ENCODE data around the gene B3GALT4. TPM values are rescaled to one million over a fixed set of nuclear protein-coding genes. Genes with fewer than 3 reads are reported as not detected.
A peak's percentile ranks its signal among the peaks of the same experiment; 100 is the strongest.

Gene B3GALT4
- total and polyA plus RNA-seq, 2 of the 13 experiments (the other 11 are each of a cell fraction or from before 2014, with no cell fraction given) = 0.04 to 0.27 TPM

GRCh38 chr6:33289784-33290315 lies 12.9 kb downstream of the B3GALT4 start (continued):
- TF ChIP-seq, protein P1, sequence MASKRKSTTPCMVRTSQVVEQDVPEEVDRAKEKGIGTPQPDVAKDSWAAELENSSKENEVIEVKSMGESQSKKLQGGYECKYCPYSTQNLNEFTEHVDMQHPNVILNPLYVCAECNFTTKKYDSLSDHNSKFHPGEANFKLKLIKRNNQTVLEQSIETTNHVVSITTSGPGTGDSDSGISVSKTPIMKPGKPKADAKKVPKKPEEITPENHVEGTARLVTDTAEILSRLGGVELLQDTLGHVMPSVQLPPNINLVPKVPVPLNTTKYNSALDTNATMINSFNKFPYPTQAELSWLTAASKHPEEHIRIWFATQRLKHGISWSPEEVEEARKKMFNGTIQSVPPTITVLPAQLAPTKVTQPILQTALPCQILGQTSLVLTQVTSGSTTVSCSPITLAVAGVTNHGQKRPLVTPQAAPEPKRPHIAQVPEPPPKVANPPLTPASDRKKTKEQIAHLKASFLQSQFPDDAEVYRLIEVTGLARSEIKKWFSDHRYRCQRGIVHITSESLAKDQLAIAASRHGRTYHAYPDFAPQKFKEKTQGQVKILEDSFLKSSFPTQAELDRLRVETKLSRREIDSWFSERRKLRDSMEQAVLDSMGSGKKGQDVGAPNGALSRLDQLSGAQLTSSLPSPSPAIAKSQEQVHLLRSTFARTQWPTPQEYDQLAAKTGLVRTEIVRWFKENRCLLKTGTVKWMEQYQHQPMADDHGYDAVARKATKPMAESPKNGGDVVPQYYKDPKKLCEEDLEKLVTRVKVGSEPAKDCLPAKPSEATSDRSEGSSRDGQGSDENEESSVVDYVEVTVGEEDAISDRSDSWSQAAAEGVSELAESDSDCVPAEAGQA (IDR thresholded peaks at IDR 0.05; ENCODE audit: low read depth) = no peak
- TF ChIP-seq, protein P1 (CRISPR knock-in tag; IDR thresholded peaks at IDR 0.05; ENCODE audit: borderline replicate concordance) = no peak
- TF ChIP-seq MIER2 (CRISPR knock-in tag; IDR thresholded peaks at IDR 0.05) (no peak), ERF (CRISPR knock-in tag; IDR thresholded peaks at IDR 0.05) (no peak), RBM39 (IDR thresholded peaks at IDR 0.05; ENCODE audit: low read depth, low read length, poor library complexity, severe bottlenecking) (no peak), ATF7 (IDR thresholded peaks at IDR 0.05) (no peak), ATF7 (CRISPR knock-in tag; IDR thresholded peaks at IDR 0.05) (no peak), ZNF652 (CRISPR knock-in tag; IDR thresholded peaks at IDR 0.05; ENCODE audit: borderline replicate concordance, low read depth) (no peak), ZNF660 (CRISPR knock-in tag; IDR thresholded peaks at IDR 0.05; ENCODE audit: borderline replicate concordance, low read depth) (0 out of 2 replicates have a peak, but pooled peaks have one; percentile 52), TFAP4 (IDR thresholded peaks at IDR 0.05; ENCODE audit: borderline replicate concordance, low read depth) (no peak), ZBTB39 (CRISPR knock-in tag; IDR thresholded peaks at IDR 0.05) (no peak), SNAPC5 (CRISPR knock-in tag; IDR thresholded peaks at IDR 0.05; ENCODE audit: borderline replicate concordance) (no peak)
- TF ChIP-seq, protein P2, sequence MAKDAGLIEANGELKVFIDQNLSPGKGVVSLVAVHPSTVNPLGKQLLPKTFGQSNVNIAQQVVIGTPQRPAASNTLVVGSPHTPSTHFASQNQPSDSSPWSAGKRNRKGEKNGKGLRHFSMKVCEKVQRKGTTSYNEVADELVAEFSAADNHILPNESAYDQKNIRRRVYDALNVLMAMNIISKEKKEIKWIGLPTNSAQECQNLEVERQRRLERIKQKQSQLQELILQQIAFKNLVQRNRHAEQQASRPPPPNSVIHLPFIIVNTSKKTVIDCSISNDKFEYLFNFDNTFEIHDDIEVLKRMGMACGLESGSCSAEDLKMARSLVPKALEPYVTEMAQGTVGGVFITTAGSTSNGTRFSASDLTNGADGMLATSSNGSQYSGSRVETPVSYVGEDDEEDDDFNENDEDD (CRISPR knock-in tag; IDR thresholded peaks at IDR 0.05; ENCODE audit: borderline replicate concordance) = no peak
- TF ChIP-seq, protein P3, sequence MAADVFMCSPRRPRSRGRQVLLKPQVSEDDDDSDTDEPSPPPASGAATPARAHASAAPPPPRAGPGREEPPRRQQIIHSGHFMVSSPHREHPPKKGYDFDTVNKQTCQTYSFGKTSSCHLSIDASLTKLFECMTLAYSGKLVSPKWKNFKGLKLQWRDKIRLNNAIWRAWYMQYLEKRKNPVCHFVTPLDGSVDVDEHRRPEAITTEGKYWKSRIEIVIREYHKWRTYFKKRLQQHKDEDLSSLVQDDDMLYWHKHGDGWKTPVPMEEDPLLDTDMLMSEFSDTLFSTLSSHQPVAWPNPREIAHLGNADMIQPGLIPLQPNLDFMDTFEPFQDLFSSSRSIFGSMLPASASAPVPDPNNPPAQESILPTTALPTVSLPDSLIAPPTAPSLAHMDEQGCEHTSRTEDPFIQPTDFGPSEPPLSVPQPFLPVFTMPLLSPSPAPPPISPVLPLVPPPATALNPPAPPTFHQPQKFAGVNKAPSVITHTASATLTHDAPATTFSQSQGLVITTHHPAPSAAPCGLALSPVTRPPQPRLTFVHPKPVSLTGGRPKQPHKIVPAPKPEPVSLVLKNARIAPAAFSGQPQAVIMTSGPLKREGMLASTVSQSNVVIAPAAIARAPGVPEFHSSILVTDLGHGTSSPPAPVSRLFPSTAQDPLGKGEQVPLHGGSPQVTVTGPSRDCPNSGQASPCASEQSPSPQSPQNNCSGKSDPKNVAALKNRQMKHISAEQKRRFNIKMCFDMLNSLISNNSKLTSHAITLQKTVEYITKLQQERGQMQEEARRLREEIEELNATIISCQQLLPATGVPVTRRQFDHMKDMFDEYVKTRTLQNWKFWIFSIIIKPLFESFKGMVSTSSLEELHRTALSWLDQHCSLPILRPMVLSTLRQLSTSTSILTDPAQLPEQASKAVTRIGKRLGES (CRISPR knock-in tag; IDR thresholded peaks at IDR 0.05; ENCODE audit: borderline replicate concordance) = no peak
